ENCODE data around the gene SOWAHA. TPM values are rescaled to one million over a fixed set of nuclear protein-coding genes. Genes with fewer than 3 reads are reported as not detected.

The SOWAHA gene
- total and polyA plus RNA-seq, 2 of the 4 experiments (the other 2 are of a cell fraction), result 0.03 TPM; not detected in 1

GRCh38 chr5:132825033-132825833 is 12.1 kb downstream of the SOWAHA start:
- Histone ChIP-seq H2BK20ac (ENCODE audit: low read depth, low read length) (no peak overlapping the region), H3K23ac (ENCODE audit: low read depth, low read length) (no peak overlapping the region)
- CTCF ChIA-PET, result interaction anchor here (1.0 kb wide), 1 partner anchor 52 kb away, joined by 3 read pairs; no protein-coding TSS in a partner anchor

More at GRCh38 chr5:132825033-132825833, 12.1 kb downstream of the SOWAHA start:
- DNase-seq (no peak), ATAC-seq (ENCODE audit: low read depth) (no peak)
- Histone ChIP-seq H3K27me3 (ENCODE audit: control insufficient read depth, insufficient read depth, low read length) (no peaks in the 10 kb centered on the region), H4K8ac (ENCODE audit: low read depth in 2 of 2, low read length in 2 of 2) (no peak overlapping the region), H3K9ac (ENCODE audit: low read depth, low read length) (no peak overlapping the region), H3K4me1 (ENCODE audit: control insufficient read depth, insufficient read depth, low read length) (peaks cover 10% of the 10 kb centered on the region; the same call in 1 of the 2 replicates), H4K20me1 (ENCODE audit: insufficient read depth, low read length) (no peaks in the 10 kb centered on the region), H3K79me1 (ENCODE audit: low read depth in 1 of 2, low read length in 2 of 2) (peaks cover 13 to 32% of the 10 kb centered on the region in 2 experiments; a peak in 3 of 4 replicates), H3K4me2 (ENCODE audit: low read depth, low read length) (no peak overlapping the region), H4K5ac (ENCODE audit: low read depth, low read length) (no peak overlapping the region), H3K18ac (ENCODE audit: low read depth, low read length) (no peak overlapping the region), H3K9me3 (ENCODE audit: control insufficient read depth, insufficient read depth, low read length) (no peaks in the 10 kb centered on the region), H3K36me3 (ENCODE audit: control insufficient read depth, insufficient read depth, low read length) (peaks cover 6% of the 10 kb centered on the region; the same call in 1 of the 2 replicates), H2BK5ac (ENCODE audit: low read depth, low read length, poor library complexity, severe bottlenecking) (no peak overlapping the region), H3K9me1 (ENCODE audit: insufficient read depth, low read length) (no peaks in the 10 kb centered on the region), H4K91ac (ENCODE audit: insufficient read depth, low read depth, low read length) (no peak overlapping the region), H3K4me3 (ENCODE audit: insufficient read depth, low read depth, low read length) (no peak overlapping the region), H2BK15ac (ENCODE audit: low read depth, low read length) (no peak overlapping the region), H3K27ac (ENCODE audit: insufficient read depth, low read length) (no peak overlapping the region), H2AFZ (replicated peaks; ENCODE audit: low read length, poor library complexity) (no peak overlapping the region), H3K56ac (ENCODE audit: extremely low read depth, insufficient read depth, low read length) (no peak overlapping the region), H2AK9ac (replicated peaks; ENCODE audit: low read depth, low read length, poor library complexity) (no peak overlapping the region), H3K4ac (ENCODE audit: low read depth, low read length) (no peak overlapping the region), H2BK120ac (ENCODE audit: low read depth, low read length) (no peak overlapping the region), H3K14ac (replicated peaks; ENCODE audit: low read depth, low read length) (no peak overlapping the region), H2AK5ac (ENCODE audit: low read depth, low read length) (no peak overlapping the region)
- intact Hi-C loops (cut with micrococcal nuclease) (no loop called here), dilution Hi-C loops (cut with HindIII; ENCODE audit: low sequenced_read_pairs, unreplicated experiment) (no loop called here), in situ Hi-C loops (cut with MboI; ENCODE audit: low sequenced_read_pairs) (no loop called here)
- BruUV-seq (replicated peaks), result no TSS peak
- no peak for TF ChIP-seq RCOR1 (IDR thresholded peaks at IDR 0.05; ENCODE audit: insufficient replicate concordance, low read length)
- TF ChIP-seq CHD1 (IDR thresholded peaks at IDR 0.05; ENCODE audit: low read depth, low read length), result no peak
- TF ChIP-seq NFE2L2 (IDR thresholded peaks at IDR 0.05; ENCODE audit: low read depth, low read length), result no peak
- no peak for TF ChIP-seq MAFK (IDR thresholded peaks at IDR 0.05; ENCODE audit: low read depth, low read length)
- TF ChIP-seq ELK1 (IDR thresholded peaks at IDR 0.05; ENCODE audit: borderline replicate concordance, low read depth, low read length), result no peak
- no peak for TF ChIP-seq CEBPB (IDR thresholded peaks at IDR 0.05; ENCODE audit: low read depth, low read length)
- POLR2A ChIA-PET (ENCODE audit: unreplicated experiment), result no interaction called here
- WGBS, 2 experiments (ENCODE audit: extremely low coverage in 2 of 2, insufficient read length in 1 of 2), result 78% methylated on average over 51 of the region's 71 CpGs; no CpG with 5 or more reads in 1 of the 2 experiments
